ENCODE data around the gene C5orf47.

- TF ChIP-seq, protein P1, sequence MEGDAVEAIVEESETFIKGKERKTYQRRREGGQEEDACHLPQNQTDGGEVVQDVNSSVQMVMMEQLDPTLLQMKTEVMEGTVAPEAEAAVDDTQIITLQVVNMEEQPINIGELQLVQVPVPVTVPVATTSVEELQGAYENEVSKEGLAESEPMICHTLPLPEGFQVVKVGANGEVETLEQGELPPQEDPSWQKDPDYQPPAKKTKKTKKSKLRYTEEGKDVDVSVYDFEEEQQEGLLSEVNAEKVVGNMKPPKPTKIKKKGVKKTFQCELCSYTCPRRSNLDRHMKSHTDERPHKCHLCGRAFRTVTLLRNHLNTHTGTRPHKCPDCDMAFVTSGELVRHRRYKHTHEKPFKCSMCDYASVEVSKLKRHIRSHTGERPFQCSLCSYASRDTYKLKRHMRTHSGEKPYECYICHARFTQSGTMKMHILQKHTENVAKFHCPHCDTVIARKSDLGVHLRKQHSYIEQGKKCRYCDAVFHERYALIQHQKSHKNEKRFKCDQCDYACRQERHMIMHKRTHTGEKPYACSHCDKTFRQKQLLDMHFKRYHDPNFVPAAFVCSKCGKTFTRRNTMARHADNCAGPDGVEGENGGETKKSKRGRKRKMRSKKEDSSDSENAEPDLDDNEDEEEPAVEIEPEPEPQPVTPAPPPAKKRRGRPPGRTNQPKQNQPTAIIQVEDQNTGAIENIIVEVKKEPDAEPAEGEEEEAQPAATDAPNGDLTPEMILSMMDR (IDR thresholded peaks at IDR 0.05) = no peak
- TF ChIP-seq POLR2A (IDR thresholded peaks at IDR 0.05) (no peak), POLR2AphosphoS5 (IDR thresholded peaks at IDR 0.05) (no peak), EP300 (IDR thresholded peaks at IDR 0.05) (no peak)
Observed at GRCh38 chr5:173962436-173962972, 26.5 kb upstream of the C5orf47 start.

Measured in sigmoid colon (tissue), 4 donors.